HCT116 (cell line): ENCODE results near the gene TLCD3A.

Experiments used
- CTCF ChIP-seq, 3 experiments: fragments of 200-600 bp in 1 of 3; sonication (generic) in 1 of 3; IDR thresholded peaks in 2 of 3; conservative IDR thresholded peaks in 1 of 3; 2 replicates each; pipeline ENCODE4 v1.5.1; 2012 to 2017; ENCODE audit warnings: low read depth in 2 of 3, low read length in 2 of 3, antibody characterized with exemption in 1 of 3, borderline replicate concordance in 1 of 3, control low read depth in 1 of 3, mild to moderate bottlenecking in 1 of 3, mixed read lengths in 1 of 3, mixed run types in 1 of 3, moderate library complexity in 1 of 3; ENCODE audit not compliant: insufficient read depth in 1 of 3
- EZH2 ChIP-seq: fragments of 200-600 bp; sonication (generic); IDR thresholded peaks from 2 replicates; pipeline ENCODE4 v1.6.1; 2017; ENCODE audit warnings: antibody characterized with exemption, mixed run types
- ZFX ChIP-seq: fragments of 450-650 bp; IDR thresholded peaks from 2 replicates; pipeline ENCODE4 v1.6.1; 2017

GRCh38 chr17:733743-734142 lies 1.3 kb downstream of the TLCD3A start:
- TF ChIP-seq CTCF (IDR thresholded peaks at IDR 0.05 in 2 of 3, conservative IDR thresholded peaks at IDR 0.05 in 1 of 3; ENCODE audit: borderline replicate concordance in 1 of 3, insufficient read depth in 1 of 3, low read depth in 2 of 3, low read length in 2 of 3) (no peak), EZH2 (no peak), ZFX (no peak)
